Peyer's patch (tissue), 4 donors: ENCODE data around the gene CRKL. TPM values are rescaled to one million over a fixed set of nuclear protein-coding genes. Genes with fewer than 3 reads are reported as not detected.
"Not testable (repeated sequence)": the region's sequence is repeated elsewhere in the genome, so short reads cannot be mapped to it uniquely, and the experiment has no call there.

ENCODE experiments used
- DNase-seq, 3 donors: peaks; one replicate each; pipeline ENCODE4 v3.0.0-alpha.2; 2017 to 2019
- H3K27ac ChIP-seq, 4 donors: fragments of 200-600 bp; sonication (generic); one replicate each; pipeline ENCODE4 v1.5.1; 2016 to 2019
- H3K27me3 ChIP-seq, 2 donors: fragments of 200-600 bp; sonication (generic); one replicate each; pipeline ENCODE4 v1.5.1; 2019
- H3K36me3 ChIP-seq, 3 donors: fragments of 200-600 bp; sonication (generic); one replicate each; pipeline ENCODE4 v1.5.1; 2016 to 2019
- H3K4me1 ChIP-seq, 4 donors: fragments of 200-600 bp; sonication (generic); one replicate each; pipeline ENCODE4 v1.5.1; 2016 to 2019
- H3K4me3 ChIP-seq, 4 donors: fragments of 200-600 bp; sonication (generic); 1 replicate in 3 of 4; 2 replicates in 1 of 4; pipeline ENCODE4 v1.5.1; 2016 to 2019; ENCODE audit warnings: mild to moderate bottlenecking in 1 of 4
- H3K9me3 ChIP-seq, 4 donors: fragments of 200-600 bp; sonication (generic); one replicate each; pipeline ENCODE4 v1.5.1; 2016 to 2019; ENCODE audit warnings: mild to moderate bottlenecking in 1 of 4
- POLR2A ChIP-seq, 2 donors: fragments of 450-650 bp; IDR thresholded peaks; one replicate each; pipeline ENCODE4 v1.5.1; 2017; ENCODE audit warnings: antibody characterized with exemption in 2 of 2, mild to moderate bottlenecking in 2 of 2, moderate library complexity in 2 of 2
- total RNA-seq, 4 donors: library from RNA; depleted of rRNA; stranded (reverse); fragments of >200 nt; gene quantifications; one replicate each; pipeline ENCODE4 v1.1.0, GENCODE V29; 2016
- TF ChIP-seq, protein P1 (sequence below), 6 experiments: fragments of 450-650 bp in 4 of 6; fragments of 200-600 bp in 2 of 6; sonication (generic) in 1 of 6; IDR thresholded peaks; one replicate each; pipeline ENCODE4 v1.5.1; 2017 to 2019; ENCODE audit warnings: antibody characterized with exemption in 6 of 6, mild to moderate bottlenecking in 3 of 6, moderate library complexity in 1 of 6

The CRKL gene
- total RNA-seq, 4 donors from 2014 or later: 39.6 to 58.8 (median 58.2) TPM

DNA sequence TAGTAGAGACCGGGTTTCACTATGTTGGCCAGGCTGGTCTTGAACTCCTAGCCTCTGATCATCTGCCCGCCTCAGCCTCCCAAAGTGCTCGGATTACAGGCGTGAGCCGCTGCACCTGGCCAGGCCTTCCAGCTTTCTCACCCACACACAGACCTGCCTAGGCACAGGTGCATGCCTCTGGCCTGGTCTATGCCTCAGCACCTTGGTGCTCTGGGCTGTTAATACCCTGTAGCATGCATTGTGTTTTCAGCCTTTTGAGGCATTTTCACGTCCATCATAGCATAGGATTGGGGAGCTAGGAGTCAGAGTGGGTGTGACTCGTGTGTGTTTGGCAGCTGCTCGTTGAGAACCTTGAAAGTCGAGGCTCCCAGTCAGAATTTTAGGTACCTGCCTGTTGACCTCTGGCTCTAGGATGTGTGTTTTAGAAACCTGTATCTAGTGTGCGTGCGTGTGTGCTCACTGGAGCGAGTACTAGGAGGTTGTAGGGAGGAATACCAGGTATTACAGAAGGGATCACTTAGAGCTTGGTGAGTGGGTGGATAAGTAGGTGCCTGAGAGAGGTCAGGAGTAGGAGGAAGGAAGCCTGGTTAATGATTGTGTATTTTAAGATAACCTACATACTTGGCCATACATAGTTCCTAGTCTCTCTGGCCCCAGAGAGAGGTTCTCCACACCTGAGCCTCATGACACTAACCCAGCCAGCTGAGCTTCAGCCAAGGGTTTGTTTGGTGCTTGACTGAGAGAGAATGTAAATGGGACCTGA, 20.0 kb downstream of the CRKL start:
- TF ChIP-seq, protein P1, sequence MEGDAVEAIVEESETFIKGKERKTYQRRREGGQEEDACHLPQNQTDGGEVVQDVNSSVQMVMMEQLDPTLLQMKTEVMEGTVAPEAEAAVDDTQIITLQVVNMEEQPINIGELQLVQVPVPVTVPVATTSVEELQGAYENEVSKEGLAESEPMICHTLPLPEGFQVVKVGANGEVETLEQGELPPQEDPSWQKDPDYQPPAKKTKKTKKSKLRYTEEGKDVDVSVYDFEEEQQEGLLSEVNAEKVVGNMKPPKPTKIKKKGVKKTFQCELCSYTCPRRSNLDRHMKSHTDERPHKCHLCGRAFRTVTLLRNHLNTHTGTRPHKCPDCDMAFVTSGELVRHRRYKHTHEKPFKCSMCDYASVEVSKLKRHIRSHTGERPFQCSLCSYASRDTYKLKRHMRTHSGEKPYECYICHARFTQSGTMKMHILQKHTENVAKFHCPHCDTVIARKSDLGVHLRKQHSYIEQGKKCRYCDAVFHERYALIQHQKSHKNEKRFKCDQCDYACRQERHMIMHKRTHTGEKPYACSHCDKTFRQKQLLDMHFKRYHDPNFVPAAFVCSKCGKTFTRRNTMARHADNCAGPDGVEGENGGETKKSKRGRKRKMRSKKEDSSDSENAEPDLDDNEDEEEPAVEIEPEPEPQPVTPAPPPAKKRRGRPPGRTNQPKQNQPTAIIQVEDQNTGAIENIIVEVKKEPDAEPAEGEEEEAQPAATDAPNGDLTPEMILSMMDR (IDR thresholded peaks at IDR 0.05): no peak
- TF ChIP-seq POLR2A (IDR thresholded peaks at IDR 0.05): no peak
- H3K4me1 ChIP-seq: peaks cover 3 to 71% (median 11%) of the 10 kb centered on the region in 4 donors
- H3K27me3 ChIP-seq: no peaks in the 10 kb centered on the region
- peak in 1 of 3 donors; percentile 41 for DNase-seq
- peaks cover 0 to 35% (median 0%) of the 10 kb centered on the region in 3 donors for H3K36me3 ChIP-seq
- H3K9me3 ChIP-seq: no peaks in the 10 kb centered on the region
- peak overlapping the region in 1 of 4 donors; percentile 0 for H3K4me3 ChIP-seq
- peak overlapping the region in 1 of 4 donors; percentile 61 for H3K27ac ChIP-seq

DNA sequence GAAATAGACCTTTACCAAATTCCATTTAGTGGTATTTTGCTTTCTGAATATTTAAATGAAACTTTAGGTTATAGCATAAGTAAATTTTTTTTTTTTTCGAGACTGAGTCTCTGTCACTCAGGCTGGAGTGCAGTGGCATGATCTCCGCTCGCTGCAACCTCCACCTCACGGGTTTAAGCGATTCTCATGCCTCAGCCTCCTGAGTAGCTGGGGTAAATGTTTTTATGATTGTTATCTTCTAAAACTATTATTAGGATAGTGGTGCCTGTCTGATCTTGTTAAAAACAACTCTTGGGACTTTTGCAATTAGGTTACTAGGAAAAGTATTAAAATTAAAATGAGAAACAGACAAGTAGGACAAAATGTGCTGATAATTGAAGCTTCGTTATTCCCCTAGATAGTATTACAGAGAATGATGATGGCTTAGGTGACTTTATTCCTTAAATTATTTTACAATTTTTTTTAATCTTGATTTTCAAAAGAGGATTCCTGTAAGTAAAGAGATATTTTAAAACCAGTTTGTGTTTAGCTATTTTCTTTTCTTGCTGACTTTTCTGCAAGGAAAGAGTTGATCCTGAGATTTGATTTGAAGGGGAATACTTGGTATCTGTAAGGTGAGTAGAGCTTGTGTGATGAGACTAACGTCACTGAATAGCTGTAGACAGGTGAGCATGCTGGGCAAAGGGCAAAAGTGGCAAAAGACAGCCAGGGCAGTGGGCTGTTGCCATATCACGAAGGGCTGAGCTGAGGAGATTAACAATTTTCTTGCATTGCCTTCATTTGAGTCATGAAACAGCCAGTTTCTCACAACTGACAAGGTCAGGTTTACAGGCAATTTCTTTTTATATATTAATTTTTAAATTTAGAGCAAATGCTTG, 20.8 kb downstream of the CRKL start:
- peak in 2 of 3 donors; percentile 46 to 69 for DNase-seq
- H3K27ac ChIP-seq: peak overlapping the region in 1 of 4 donors; percentile 61
- no peaks in the 10 kb centered on the region for H3K27me3 ChIP-seq
- TF ChIP-seq POLR2A (IDR thresholded peaks at IDR 0.05): no peak
- TF ChIP-seq, protein P1 (IDR thresholded peaks at IDR 0.05): no peak
- no peak overlapping the region for H3K4me3 ChIP-seq
- no peaks in the 10 kb centered on the region for H3K9me3 ChIP-seq
- H3K36me3 ChIP-seq: peaks cover 0 to 35% (median 0%) of the 10 kb centered on the region in 3 donors
- H3K4me1 ChIP-seq: peaks cover 3 to 66% (median 12%) of the 10 kb centered on the region in 4 donors

DNA sequence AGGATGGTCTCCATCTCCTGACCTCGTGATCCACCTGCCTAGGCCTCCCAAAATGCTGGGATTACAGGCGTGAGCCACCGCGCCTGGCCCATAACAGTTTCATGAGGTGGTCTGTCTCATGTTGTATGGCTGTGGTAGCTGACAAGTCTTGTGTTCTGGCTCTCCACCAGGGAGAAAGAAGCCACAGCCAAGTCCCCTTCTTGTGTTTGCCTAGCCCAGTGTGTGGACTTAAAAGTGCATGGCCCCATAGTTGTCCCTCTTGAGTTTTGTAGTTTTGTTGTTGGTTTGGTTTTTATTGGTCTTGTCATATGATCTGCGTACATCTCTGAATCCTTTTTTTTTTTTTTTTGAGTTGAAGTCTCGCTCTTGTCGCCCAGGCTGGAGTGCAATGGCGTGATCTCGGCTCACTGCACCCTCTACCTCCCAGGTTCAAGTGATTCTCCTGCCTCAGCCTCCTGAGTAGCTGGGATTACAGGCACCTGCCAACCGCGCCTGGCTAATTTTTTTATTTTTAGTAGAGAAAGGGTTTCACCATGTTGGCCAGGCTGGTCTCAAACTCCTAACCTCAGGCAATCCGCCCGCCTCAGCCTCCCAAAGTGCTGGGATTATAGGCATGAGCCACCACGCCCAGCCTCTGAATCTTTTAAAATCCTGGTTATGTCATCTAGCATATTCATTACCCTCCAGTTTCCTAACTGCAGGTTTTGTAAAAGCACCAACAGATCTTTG, 22.4 kb downstream of the CRKL start:
- not testable (repeated sequence) for H3K27ac ChIP-seq, H3K27me3 ChIP-seq, H3K4me3 ChIP-seq, H3K9me3 ChIP-seq
- H3K4me1 ChIP-seq: peaks cover 3 to 73% (median 12%) of the 10 kb centered on the region in 4 donors
- peaks cover 0 to 24% (median 0%) of the 10 kb centered on the region in 3 donors for H3K36me3 ChIP-seq
- peak in 1 of 3 donors; percentile 7 for DNase-seq

DNA sequence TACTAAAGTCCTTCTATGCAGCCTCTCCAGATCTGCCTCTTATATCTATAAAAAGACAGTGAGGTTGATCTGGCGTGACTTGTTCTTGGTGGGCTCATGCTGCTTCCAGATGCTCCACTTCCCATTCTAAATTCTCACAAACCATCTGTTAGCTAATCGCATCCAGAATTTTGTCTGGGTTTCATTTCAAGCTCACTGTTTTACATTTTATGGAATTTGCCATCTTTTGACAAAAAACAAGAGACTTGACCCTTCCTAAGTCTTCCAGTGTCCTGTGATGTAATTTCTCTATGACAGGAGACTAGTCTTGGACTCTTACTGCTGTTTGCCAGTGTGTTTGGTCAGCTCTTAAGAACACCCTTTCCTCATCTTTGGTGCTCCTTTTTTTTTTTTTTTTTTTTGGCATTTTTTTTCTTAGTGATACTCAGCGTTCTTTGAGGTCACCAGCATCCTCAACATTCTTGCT, 23.0 kb downstream of the CRKL start:
- Histone ChIP-seq H3K4me3 (no peak overlapping the region), H3K36me3 (peaks cover 0 to 18% (median 0%) of the 10 kb centered on the region in 3 donors), H3K4me1 (peaks cover 3 to 68% (median 12%) of the 10 kb centered on the region in 4 donors), H3K27me3 (no peaks in the 10 kb centered on the region), H3K27ac (no peak overlapping the region), H3K9me3 (no peaks in the 10 kb centered on the region)
- TF ChIP-seq POLR2A (IDR thresholded peaks at IDR 0.05): no peak
- TF ChIP-seq, protein P1 (IDR thresholded peaks at IDR 0.05): no peak
- no peak for DNase-seq

DNA sequence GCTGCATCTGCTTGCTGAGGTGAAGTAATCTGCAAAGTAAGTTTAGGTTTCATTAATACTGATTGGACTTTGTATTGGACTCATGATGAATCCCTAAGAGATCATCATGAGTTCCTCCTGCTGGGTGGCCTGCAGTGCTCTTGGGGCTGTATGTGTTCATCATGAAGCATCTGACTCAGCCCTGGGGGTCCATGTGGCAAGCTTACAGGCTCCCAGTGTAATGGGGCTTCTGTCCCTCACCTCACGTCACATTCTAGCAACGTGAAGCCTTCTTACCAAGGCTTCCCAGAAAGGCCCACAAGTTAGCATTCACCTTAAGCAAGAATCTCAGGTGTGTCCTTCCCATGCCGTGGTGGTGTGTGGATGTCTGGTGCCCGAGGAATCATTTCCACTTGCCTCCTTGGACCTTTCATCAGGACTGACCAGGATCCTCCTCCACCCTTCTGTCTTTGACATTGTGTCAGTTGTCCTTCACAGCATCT, 23.7 kb downstream of the CRKL start:
- H3K9me3 ChIP-seq: no peaks in the 10 kb centered on the region
- peak overlapping the region in 1 of 4 donors; percentile 14 for H3K27ac ChIP-seq
- H3K4me3 ChIP-seq: no peak overlapping the region
- DNase-seq: peak in 1 of 3 donors; percentile 34
- peaks cover 3 to 68% (median 12%) of the 10 kb centered on the region in 4 donors for H3K4me1 ChIP-seq
- peaks cover 0 to 11% (median 0%) of the 10 kb centered on the region in 3 donors for H3K36me3 ChIP-seq
- no peaks in the 10 kb centered on the region for H3K27me3 ChIP-seq
- TF ChIP-seq, protein P1 (IDR thresholded peaks at IDR 0.05): no peak
- no peak for TF ChIP-seq POLR2A (IDR thresholded peaks at IDR 0.05)

DNA sequence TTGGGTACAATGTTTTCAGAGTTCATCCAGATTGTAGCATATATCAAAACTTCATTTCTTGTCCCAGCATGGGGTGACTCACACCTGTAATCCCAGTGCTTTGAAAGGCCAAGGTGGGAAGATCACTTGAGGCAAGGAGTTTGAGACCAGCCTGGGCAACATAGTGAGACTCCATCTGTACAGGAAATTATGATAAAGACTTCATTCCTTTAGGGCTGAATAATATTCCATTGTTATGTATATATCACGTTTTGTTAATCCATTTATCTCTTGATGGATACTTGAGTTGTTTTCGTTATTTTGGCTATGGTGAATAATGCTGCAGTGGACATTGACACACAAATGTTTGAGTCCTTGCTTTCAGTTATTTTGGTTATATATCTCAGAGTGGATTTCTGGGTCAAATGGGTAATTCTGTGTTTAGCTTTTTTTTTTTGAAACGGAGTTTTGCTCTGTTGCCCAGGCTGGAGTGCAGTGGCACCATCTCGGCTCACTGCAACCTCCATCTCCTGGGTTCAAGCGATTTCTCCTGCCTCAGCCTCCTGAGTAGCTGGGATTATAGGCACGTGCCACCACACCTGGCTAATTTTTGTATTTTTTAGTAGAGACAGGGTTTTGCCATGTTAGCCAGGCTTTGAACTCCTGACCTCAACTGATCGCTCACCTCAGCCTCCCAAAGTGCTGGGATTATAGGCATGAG, 25.1 kb downstream of the CRKL start:
- not testable (repeated sequence) for DNase-seq, H3K27ac ChIP-seq, H3K9me3 ChIP-seq, H3K27me3 ChIP-seq, H3K4me3 ChIP-seq, H3K36me3 ChIP-seq
- peaks cover 0 to 68% (median 8%) of the 10 kb centered on the region in 4 donors for H3K4me1 ChIP-seq
